HG03521 (cell line): ENCODE measurements around the gene ELMO1.

Source experiments
- ATAC-seq: cut with Tn5 transposase; IDR thresholded peaks from one replicate; pipeline ENCODE4 v1.9.1; 2021; ENCODE audit warnings: mild to moderate bottlenecking, moderate library complexity; ENCODE audit not compliant: unreplicated experiment

The ELMO1 gene

GRCh38 chr7:37352251-37352880 is 96.3 kb downstream of the ELMO1 start:
- no peak for ATAC-seq

GRCh38 chr7:37351716-37352115 is 96.9 kb downstream of the ELMO1 start:
- no peak for ATAC-seq

- no peak for ATAC-seq
These were observed 98.6 kb downstream of the ELMO1 start for GRCh38 chr7:37349979-37350590.

- no peak for ATAC-seq
These were observed 99.7 kb downstream of the ELMO1 start for GRCh38 chr7:37348982-37349381.

GRCh38 chr7:37346761-37347160 is 101.9 kb downstream of the ELMO1 start:
- no peak for ATAC-seq

GRCh38 chr7:37344886-37345579 is 103.6 kb downstream of the ELMO1 start:
- no peak for ATAC-seq

- peak; percentile 51 for ATAC-seq
These were observed 105.8 kb downstream of the ELMO1 start for GRCh38 chr7:37342688-37343471.

- ATAC-seq, result no peak
These were observed 106.4 kb downstream of the ELMO1 start for GRCh38 chr7:37342176-37342687.

GRCh38 chr7:37341033-37341630 is 107.5 kb downstream of the ELMO1 start:
- ATAC-seq, result peak; percentile 34

- ATAC-seq, result no peak
These were observed 109.7 kb downstream of the ELMO1 start for GRCh38 chr7:37338966-37339365.

- no peak for ATAC-seq
These were observed 111.1 kb downstream of the ELMO1 start for GRCh38 chr7:37337522-37337921.

GRCh38 chr7:37336259-37336658 is 112.4 kb downstream of the ELMO1 start:
- ATAC-seq, result peak; percentile 93

GRCh38 chr7:37333075-37333474 is 115.6 kb downstream of the ELMO1 start:
- ATAC-seq, result no peak

- no peak for ATAC-seq
These were observed 116.2 kb downstream of the ELMO1 start for GRCh38 chr7:37332243-37333016.

GRCh38 chr7:37330775-37331174 is 117.9 kb downstream of the ELMO1 start:
- ATAC-seq, result no peak

GRCh38 chr7:37329940-37330339 is 118.7 kb downstream of the ELMO1 start:
- no peak for ATAC-seq

- no peak for ATAC-seq
These were observed 121.4 kb downstream of the ELMO1 start for GRCh38 chr7:37327288-37327687.

GRCh38 chr7:37323966-37324365 is 124.7 kb downstream of the ELMO1 start:
- ATAC-seq, result no peak

- no peak for ATAC-seq
These were observed 125.8 kb downstream of the ELMO1 start for GRCh38 chr7:37322831-37323230.

- ATAC-seq, result no peak
These were observed 127.7 kb downstream of the ELMO1 start for GRCh38 chr7:37320848-37321468.
